Neuronal stem cell (in vitro differentiated cells): ENCODE results near the gene IQCK.

Experiments used
- DNase-seq: peaks from one replicate; pipeline ENCODE4 v3.0.0-alpha.2; 2013; ENCODE audit warnings: low spot score
- H2AFZ ChIP-seq: one replicate; pipeline ENCODE4 v1.6.1; 2013; ENCODE audit warnings: mild to moderate bottlenecking, low read length, inconsistent platforms
- H2AK5ac ChIP-seq: 2 replicates; pipeline ENCODE4 v1.6.1; 2013; ENCODE audit warnings: low read depth, mild to moderate bottlenecking, inconsistent platforms, low read length, moderate library complexity, mixed read lengths
- H2BK120ac ChIP-seq: 2 replicates; pipeline ENCODE4 v1.6.1; 2013; ENCODE audit warnings: low read depth, mild to moderate bottlenecking, inconsistent platforms, low read length, moderate library complexity, mixed read lengths
- H2BK12ac ChIP-seq: one replicate; pipeline ENCODE4 v1.6.1; 2013; ENCODE audit warnings: low read length, inconsistent platforms
- H2BK15ac ChIP-seq: 2 replicates; pipeline ENCODE4 v1.6.1; 2013; ENCODE audit warnings: mild to moderate bottlenecking, low read length, inconsistent platforms, mixed read lengths
- H2BK5ac ChIP-seq: one replicate; pipeline ENCODE4 v1.6.1; 2013; ENCODE audit warnings: inconsistent platforms, mild to moderate bottlenecking, low read length, moderate library complexity
- H3K14ac ChIP-seq: one replicate; pipeline ENCODE4 v1.6.1; 2013; ENCODE audit warnings: low read length, inconsistent platforms
- H3K18ac ChIP-seq: 2 replicates; pipeline ENCODE4 v1.6.1; 2013; ENCODE audit warnings: low read length, inconsistent platforms
- H3K23ac ChIP-seq: 2 replicates; pipeline ENCODE4 v1.6.1; 2013; ENCODE audit warnings: low read depth, mild to moderate bottlenecking, mixed read lengths, low read length, inconsistent platforms; ENCODE audit not compliant: poor library complexity
- H3K27ac ChIP-seq: replicated peaks from 3 replicates; pipeline ENCODE4 v1.5.1; 2013; ENCODE audit warnings: low read length, inconsistent platforms
- H3K27me3 ChIP-seq, 3 experiments: 2 replicates each; pipeline ENCODE4 v1.6.1; 2013; ENCODE audit warnings: low read length in 3 of 3, mild to moderate bottlenecking in 2 of 3, inconsistent platforms in 1 of 3, low read depth in 1 of 3, mixed read lengths in 1 of 3, moderate library complexity in 1 of 3; ENCODE audit not compliant: control insufficient read depth in 3 of 3, insufficient read depth in 3 of 3
- H3K36me3 ChIP-seq, 2 donors: replicated peaks in 1 of 2; 2 replicates each; pipeline ENCODE4 v1.6.1; 2013; ENCODE audit warnings: low read length in 2 of 2; ENCODE audit not compliant: control insufficient read depth in 2 of 2, insufficient read depth in 2 of 2
- H3K4ac ChIP-seq: 2 replicates; pipeline ENCODE4 v1.6.1; 2013; ENCODE audit warnings: inconsistent platforms, mild to moderate bottlenecking, low read length, moderate library complexity
- H3K4me1 ChIP-seq, 2 donors: 1 replicate in 1 of 2; 2 replicates in 1 of 2; pipeline ENCODE4 v1.6.1; 2013; ENCODE audit warnings: low read length in 2 of 2, low read depth in 1 of 2; ENCODE audit not compliant: control insufficient read depth in 2 of 2, insufficient read depth in 1 of 2
- H3K4me2 ChIP-seq: one replicate; pipeline ENCODE4 v1.6.1; 2013; ENCODE audit warnings: mild to moderate bottlenecking, low read length, inconsistent platforms; ENCODE audit not compliant: insufficient read depth, poor library complexity, severe bottlenecking
- H3K4me3 ChIP-seq, 2 donors: 2 replicates each; pipeline ENCODE4 v1.5.1; 2013; ENCODE audit warnings: low read length in 2 of 2, mild to moderate bottlenecking in 2 of 2, inconsistent platforms in 1 of 2, moderate library complexity in 1 of 2
- H3K79me1 ChIP-seq: one replicate; pipeline ENCODE4 v1.6.1; 2013; ENCODE audit warnings: low read depth, mild to moderate bottlenecking, inconsistent platforms, low read length, moderate library complexity
- H3K9ac ChIP-seq: one replicate; pipeline ENCODE4 v1.6.1; 2013; ENCODE audit warnings: mild to moderate bottlenecking, low read depth, low read length, inconsistent platforms; ENCODE audit not compliant: poor library complexity
- H3K9me3 ChIP-seq, 2 donors: replicated peaks in 1 of 2; 2 replicates each; pipeline versions ENCODE3 to v1.6.1; 2013; ENCODE audit warnings: low read length in 2 of 2, mild to moderate bottlenecking in 2 of 2, inconsistent platforms in 1 of 2, low read depth in 1 of 2, mixed read lengths in 1 of 2, moderate library complexity in 1 of 2; ENCODE audit not compliant: control insufficient read depth in 2 of 2, insufficient read depth in 1 of 2
- H4K8ac ChIP-seq: one replicate; pipeline ENCODE4 v1.6.1; 2013; ENCODE audit warnings: low read depth, mild to moderate bottlenecking, inconsistent platforms, low read length, moderate library complexity
- H4K91ac ChIP-seq: one replicate; pipeline ENCODE4 v1.6.1; 2013; ENCODE audit warnings: low read length, low read depth, mild to moderate bottlenecking, inconsistent platforms; ENCODE audit not compliant: poor library complexity
- WGBS, 2 donors: extraction: QIAGEN DNeasy Blood & Tissue Kit; methylation state at CpG; one replicate each; pipeline ENCODE4 v1.1.7; 2013; ENCODE audit warnings: missing lambda C conversion rate in 2 of 2, mixed read lengths in 1 of 2; ENCODE audit not compliant: insufficient read length in 2 of 2, insufficient replicate concordance in 1 of 2; ENCODE audit errors: extremely low coverage in 2 of 2; 5-methylcytosine and 5-hydroxymethylcytosine counted together

The IQCK gene

GRCh38 chr16:19771796-19772195 is 53.7 kb downstream of the IQCK start:
- no peak overlapping the region for H3K4me3 ChIP-seq
- no peak overlapping the region for H2BK15ac ChIP-seq
- no peak overlapping the region for H3K4me2 ChIP-seq
- no peak overlapping the region for H3K14ac ChIP-seq
- peaks cover 0 to 6% of the 10 kb centered on the region in 2 donors for H3K36me3 ChIP-seq
- H3K4ac ChIP-seq: no peak overlapping the region
- no peak overlapping the region for H2BK120ac ChIP-seq
- no peak overlapping the region for H4K91ac ChIP-seq
- DNase-seq: no peak
- no peak overlapping the region for H2BK12ac ChIP-seq
- H2AK5ac ChIP-seq: no peak overlapping the region
- no peak overlapping the region for H3K27ac ChIP-seq
- no peak overlapping the region for H2AFZ ChIP-seq
- H3K79me1 ChIP-seq: no peaks in the 10 kb centered on the region
- WGBS, 2 donors: no CpG with 5 or more reads among the region's 4 CpGs
- H3K18ac ChIP-seq: no peak overlapping the region
- no peak overlapping the region for H2BK5ac ChIP-seq
- peaks cover 0 to 12% of the 10 kb centered on the region in 2 donors for H3K4me1 ChIP-seq
- H3K27me3 ChIP-seq: no peaks in the 10 kb centered on the region
- no peak overlapping the region for H4K8ac ChIP-seq
- H3K23ac ChIP-seq: no peak overlapping the region
- no peak overlapping the region for H3K9ac ChIP-seq
- peaks cover 4 to 8% of the 10 kb centered on the region in 2 donors for H3K9me3 ChIP-seq

- Histone ChIP-seq H3K27ac (no peak overlapping the region), H3K4ac (no peak overlapping the region), H3K4me1 (peaks cover 0 to 12% of the 10 kb centered on the region in 2 donors), H3K36me3 (peaks cover 0 to 6% of the 10 kb centered on the region in 2 donors), H2BK12ac (no peak overlapping the region), H3K18ac (no peak overlapping the region), H3K79me1 (no peaks in the 10 kb centered on the region), H2AK5ac (no peak overlapping the region), H2BK5ac (no peak overlapping the region), H3K4me2 (no peak overlapping the region), H3K4me3 (no peak overlapping the region), H2AFZ (no peak overlapping the region), H3K9me3 (peaks cover 4 to 8% of the 10 kb centered on the region in 2 donors), H4K8ac (no peak overlapping the region), H2BK15ac (no peak overlapping the region), H3K9ac (no peak overlapping the region), H3K14ac (no peak overlapping the region), H3K23ac (no peak overlapping the region), H4K91ac (no peak overlapping the region), H2BK120ac (no peak overlapping the region), H3K27me3 (no peaks in the 10 kb centered on the region)
- WGBS, 2 donors: no CpG with 5 or more reads among the region's 2 CpGs
- DNase-seq: no peak
These were observed 56.0 kb downstream of the IQCK start for GRCh38 chr16:19774024-19774423.

GRCh38 chr16:19776147-19776546 is 58.1 kb downstream of the IQCK start:
- H3K4me3 ChIP-seq: no peak overlapping the region
- no peak overlapping the region for H2BK15ac ChIP-seq
- H3K4ac ChIP-seq: no peak overlapping the region
- no CpG with 5 or more reads among the region's 3 CpGs for WGBS, 2 donors
- no peaks in the 10 kb centered on the region for H3K79me1 ChIP-seq
- no peak overlapping the region for H4K8ac ChIP-seq
- no peaks in the 10 kb centered on the region for H3K36me3 ChIP-seq
- H3K14ac ChIP-seq: no peak overlapping the region
- H2AFZ ChIP-seq: no peak overlapping the region
- no peak overlapping the region for H2AK5ac ChIP-seq
- H3K18ac ChIP-seq: no peak overlapping the region
- H3K9me3 ChIP-seq: no peaks in the 10 kb centered on the region
- no peak overlapping the region for H2BK12ac ChIP-seq
- no peak overlapping the region for H2BK120ac ChIP-seq
- no peak overlapping the region for H2BK5ac ChIP-seq
- no peak overlapping the region for H3K9ac ChIP-seq
- H3K4me1 ChIP-seq: peaks cover 0 to 12% of the 10 kb centered on the region in 2 donors
- no peak overlapping the region for H3K27ac ChIP-seq
- no peak for DNase-seq
- no peak overlapping the region for H4K91ac ChIP-seq
- H3K27me3 ChIP-seq: no peaks in the 10 kb centered on the region
- H3K4me2 ChIP-seq: no peak overlapping the region
- no peak overlapping the region for H3K23ac ChIP-seq

GRCh38 chr16:19776565-19776964 is 58.5 kb downstream of the IQCK start:
- H3K9me3 ChIP-seq: no peaks in the 10 kb centered on the region
- whole genome bisulfite sequencing, 2 donors: no CpG with 5 or more reads among the region's 12 CpGs
- H3K79me1 ChIP-seq: no peaks in the 10 kb centered on the region
- no peak overlapping the region for H2AK5ac ChIP-seq
- H3K18ac ChIP-seq: no peak overlapping the region
- no peak overlapping the region for H2BK5ac ChIP-seq
- no peak overlapping the region for H4K91ac ChIP-seq
- H4K8ac ChIP-seq: no peak overlapping the region
- no peak overlapping the region for H3K4ac ChIP-seq
- no peak overlapping the region for H3K27ac ChIP-seq
- H3K4me2 ChIP-seq: no peak overlapping the region
- H3K4me3 ChIP-seq: no peak overlapping the region
- no peak overlapping the region for H3K23ac ChIP-seq
- H2BK15ac ChIP-seq: no peak overlapping the region
- no peak overlapping the region for H2BK12ac ChIP-seq
- no peak overlapping the region for H2AFZ ChIP-seq
- no peaks in the 10 kb centered on the region for H3K27me3 ChIP-seq
- H3K4me1 ChIP-seq: peaks cover 0 to 12% of the 10 kb centered on the region in 2 donors
- H3K36me3 ChIP-seq: no peaks in the 10 kb centered on the region
- H3K9ac ChIP-seq: no peak overlapping the region
- no peak for DNase-seq
- no peak overlapping the region for H2BK120ac ChIP-seq
- H3K14ac ChIP-seq: no peak overlapping the region
